SW480 (cell line): ENCODE data around the gene COPG2.
"Not testable (repeated sequence)": the region's sequence is repeated elsewhere in the genome, so short reads cannot be mapped to it uniquely, and the experiment has no call there.

Source experiments
- DNase-seq: peaks from one replicate; pipeline ENCODE4 v3.0.0-alpha.2; 2016; ENCODE audit warnings: low spot score

The COPG2 gene, protein sequence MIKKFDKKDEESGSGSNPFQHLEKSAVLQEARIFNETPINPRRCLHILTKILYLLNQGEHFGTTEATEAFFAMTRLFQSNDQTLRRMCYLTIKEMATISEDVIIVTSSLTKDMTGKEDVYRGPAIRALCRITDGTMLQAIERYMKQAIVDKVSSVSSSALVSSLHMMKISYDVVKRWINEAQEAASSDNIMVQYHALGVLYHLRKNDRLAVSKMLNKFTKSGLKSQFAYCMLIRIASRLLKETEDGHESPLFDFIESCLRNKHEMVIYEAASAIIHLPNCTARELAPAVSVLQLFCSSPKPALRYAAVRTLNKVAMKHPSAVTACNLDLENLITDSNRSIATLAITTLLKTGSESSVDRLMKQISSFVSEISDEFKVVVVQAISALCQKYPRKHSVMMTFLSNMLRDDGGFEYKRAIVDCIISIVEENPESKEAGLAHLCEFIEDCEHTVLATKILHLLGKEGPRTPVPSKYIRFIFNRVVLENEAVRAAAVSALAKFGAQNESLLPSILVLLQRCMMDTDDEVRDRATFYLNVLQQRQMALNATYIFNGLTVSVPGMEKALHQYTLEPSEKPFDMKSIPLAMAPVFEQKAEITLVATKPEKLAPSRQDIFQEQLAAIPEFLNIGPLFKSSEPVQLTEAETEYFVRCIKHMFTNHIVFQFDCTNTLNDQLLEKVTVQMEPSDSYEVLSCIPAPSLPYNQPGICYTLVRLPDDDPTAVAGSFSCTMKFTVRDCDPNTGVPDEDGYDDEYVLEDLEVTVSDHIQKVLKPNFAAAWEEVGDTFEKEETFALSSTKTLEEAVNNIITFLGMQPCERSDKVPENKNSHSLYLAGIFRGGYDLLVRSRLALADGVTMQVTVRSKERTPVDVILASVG

DNA sequence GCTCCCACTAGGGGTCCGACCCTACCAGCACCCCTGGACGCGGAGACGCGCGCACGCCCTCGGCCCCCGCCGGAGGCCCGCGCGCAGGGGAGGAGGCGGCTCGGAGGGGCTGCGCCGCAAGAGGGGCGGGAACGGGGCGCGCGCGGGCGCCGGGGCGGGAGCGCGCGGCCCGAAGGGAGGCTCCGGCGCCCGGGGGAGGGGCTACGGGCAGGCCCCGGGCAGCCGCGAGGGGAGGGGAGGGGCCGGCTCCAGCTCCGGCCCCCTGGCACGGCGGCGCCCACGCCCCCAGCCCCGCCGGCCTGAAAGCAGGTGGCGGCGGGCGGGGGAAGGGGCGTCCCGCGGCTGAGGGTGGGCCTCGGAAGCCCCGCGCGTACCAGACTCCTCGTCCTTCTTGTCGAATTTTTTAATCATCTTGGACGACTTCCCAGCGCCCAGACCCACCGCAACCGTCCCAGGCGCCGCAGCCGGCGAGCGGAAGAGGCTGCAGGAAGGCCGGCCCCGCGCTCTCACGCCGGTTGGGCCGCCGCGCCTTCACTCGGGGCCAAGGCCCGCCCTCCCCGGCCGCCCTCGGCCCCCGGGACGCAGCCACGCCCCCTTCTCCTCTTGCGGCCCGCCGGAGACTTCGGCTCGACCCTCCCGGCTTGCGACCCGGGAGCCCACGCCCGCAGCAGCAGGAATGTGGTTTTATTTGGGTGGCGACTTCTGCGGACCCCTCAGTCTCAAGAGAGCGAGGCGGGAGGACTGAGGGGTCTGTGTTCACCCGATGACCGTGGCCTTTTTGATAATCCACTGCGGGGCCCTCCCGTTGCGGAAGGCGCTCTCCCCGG is at the start of gene COPG2:
Gene COPG2 (minus strand): TSS at position 491 of the 827 bp plus-strand sequence. CDS start 80 bp downstream, at position 411.
- DNase-seq, result peak; percentile 79

DNA sequence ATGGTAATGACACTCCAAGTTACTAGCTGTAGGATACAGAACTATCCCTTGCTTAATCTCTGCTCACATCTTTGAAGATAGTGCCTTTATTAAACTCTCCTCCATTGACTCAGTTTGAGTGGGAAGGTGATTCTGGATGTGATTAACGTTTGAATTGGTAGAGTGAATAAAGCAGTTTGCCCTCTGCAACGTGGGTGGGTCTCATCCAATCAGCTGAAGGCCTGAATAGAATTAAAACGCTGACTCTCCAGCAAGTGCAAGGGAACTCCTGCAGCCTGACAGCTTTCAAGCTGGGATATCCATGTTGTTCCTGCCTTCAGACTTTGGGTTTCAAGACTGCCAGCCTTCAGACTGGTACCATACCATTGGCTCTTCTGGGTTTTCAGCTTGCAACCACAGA is 43.9 kb upstream of the COPG2 start:
- DNase-seq, result no peak

DNA sequence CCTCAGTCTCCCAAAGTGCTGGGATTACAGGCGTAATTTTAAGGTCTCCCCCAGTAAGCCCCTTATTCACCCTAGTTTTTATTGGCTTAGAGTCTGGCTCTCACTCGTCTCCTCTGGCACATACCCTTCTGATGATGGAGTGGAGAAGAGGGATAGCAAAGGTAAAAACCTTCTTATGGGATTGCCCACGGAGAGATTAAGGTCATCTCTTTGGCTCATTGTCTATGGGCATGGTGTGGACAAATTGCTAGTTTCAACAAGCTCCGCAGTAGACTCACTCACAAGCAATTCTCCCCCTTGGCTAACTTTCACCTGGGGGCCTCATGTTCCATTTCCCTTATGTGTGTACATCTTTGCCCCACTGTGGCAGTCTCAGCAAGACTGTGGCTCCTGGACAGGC is 40.2 kb upstream of the COPG2 start:
- DNase-seq, result no peak

DNA sequence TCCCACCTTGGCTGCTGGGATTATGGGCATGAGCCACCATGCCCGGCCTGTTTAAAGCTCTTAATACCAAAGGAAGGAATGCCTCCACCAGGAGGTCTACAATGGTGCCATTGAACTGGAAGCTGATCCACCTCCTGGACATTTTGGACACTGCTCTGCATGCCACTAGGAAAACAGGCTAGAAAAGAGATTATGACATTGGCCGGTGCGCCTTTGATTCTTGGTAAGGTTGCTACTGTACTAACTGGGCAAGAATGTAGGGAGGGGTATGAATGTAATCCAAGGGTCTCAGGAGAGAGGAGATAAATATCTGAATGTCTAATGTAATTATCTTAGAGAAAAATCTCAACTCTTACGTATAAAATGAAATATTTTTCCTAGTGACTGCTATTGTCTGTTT is 39.5 kb upstream of the COPG2 start:
- DNase-seq, result no peak

DNA sequence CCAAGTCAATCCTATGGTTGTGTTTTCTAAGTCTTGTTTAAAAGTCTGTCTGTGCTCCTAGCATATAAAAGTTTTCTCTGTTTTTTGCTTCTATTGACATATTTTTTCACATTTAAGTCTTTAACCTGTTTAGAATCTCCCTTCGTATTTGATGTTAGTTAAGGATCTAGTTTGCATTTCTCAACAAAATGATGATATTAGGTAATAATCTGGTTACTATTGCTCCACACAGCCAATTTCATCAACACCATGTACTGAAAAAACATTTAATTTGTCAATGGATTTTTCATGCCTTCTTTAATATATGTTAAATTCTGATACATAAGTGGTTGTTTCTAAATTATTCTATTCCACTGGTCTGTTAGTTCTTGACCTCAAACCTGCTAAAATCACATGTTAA is 35.3 kb upstream of the COPG2 start:
- no peak for DNase-seq

DNA sequence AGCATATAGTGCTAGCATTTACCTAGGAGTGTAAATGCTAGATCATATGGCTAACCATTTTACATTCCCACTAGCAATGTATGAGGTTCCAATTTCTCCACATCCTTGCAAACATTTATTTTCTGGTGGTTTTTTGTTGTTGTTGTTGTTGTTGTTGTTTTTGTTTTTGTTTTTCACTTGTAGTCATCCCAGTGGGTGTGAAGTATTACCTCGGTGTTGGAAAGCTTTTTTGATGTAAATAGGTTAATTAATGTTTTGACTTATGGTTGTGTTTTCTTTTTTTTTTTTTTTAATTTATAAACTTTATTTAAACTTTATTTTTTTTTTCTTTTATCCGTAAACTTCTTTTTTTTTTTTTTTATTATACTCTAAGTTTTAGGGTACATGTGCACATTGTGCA is 33.1 kb upstream of the COPG2 start:
- no peak for DNase-seq

DNA sequence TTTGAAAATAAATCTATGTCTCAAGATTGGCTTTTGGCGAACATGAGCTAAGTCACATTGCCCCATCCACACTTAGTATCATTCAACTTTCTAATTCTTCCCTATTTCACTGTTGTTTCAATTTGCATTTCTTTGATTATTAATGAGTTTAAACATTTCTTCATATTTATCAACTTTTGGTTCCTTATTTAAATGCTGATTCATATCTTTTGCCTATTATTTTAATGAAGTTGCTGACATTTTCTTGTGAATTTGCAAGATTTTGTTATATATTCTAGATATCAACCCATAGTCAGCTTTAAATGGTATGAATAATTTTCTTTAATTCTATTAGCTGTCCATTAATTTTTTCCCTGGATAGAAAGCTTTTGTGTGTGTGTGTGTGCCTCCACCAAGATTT is 32.2 kb upstream of the COPG2 start:
- no peak for DNase-seq

DNA sequence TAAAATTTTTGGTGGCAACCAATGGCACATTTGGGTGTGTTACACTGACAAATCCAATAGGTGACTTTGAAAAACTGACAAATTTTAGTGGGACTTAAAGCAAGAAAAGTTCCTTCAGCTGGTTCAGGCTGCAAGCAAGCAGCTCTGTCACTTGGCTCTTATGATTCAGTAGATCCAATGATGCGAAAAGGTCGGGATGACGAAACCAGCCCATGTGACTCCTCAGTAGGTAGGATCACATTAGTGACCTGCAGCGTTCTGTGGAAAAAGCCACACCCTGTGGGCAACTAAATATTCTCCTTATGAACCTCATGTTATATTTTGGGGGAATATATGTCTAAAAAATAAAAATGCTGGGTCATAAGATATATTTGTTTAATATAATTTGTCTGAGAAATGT is 31.1 kb upstream of the COPG2 start:
- peak; percentile 27 for DNase-seq

DNA sequence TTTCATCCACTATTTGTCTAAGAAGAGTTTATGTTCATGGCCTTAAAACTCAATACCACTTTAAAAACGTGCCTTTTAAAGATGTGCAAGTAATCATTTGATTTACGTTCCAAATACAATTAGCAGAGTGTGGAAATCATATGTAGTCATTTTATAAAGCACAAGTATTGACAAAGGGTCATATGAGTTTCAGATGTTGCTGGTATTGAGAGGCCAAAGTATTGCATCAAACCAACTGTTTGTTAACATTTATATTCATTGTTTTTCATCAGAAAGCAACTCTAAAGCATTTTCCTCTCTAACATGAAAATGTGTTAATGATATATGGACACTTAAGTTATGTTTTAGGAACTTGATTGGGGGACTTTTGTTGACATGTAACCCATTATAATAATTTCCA is 29.3 kb upstream of the COPG2 start:
- DNase-seq, result no peak

DNA sequence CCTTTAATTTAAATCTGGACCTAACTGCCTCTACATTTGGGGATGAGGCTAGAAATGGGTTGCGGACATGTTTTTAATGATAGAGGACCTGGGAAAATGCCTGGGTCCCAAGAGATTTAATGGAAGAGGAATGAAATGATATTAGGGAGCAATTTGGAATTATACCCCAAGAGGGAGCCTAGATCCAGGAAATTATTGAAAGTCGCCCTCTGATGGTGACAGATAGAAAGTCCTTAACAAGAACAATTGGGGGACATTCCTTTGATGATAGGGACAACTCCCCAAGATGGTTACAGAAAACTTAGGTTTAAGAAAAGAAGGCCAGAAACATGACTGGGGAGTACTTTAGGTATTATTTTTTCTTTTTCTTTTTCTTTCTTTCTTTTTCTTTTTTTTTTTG is 27.3 kb upstream of the COPG2 start:
- DNase-seq, result peak; percentile 53

DNA sequence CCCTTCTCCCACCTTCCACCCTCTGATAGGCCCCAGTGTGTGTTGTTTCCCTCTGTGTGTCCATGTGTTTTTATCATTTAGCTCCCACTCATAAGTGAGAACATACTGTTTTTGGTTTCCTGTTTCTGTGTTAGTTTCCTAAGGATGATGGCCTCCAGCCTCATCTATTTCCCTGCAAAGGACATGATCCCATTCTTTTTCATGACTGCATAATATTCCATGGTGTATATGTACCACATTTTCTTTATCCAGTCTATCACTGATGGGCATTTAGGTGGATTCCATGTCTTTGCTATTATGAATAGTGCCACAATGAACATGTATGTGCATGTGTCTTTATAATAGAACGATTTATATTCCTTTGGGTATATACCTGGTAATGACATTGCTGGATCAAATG is 23.8 kb upstream of the COPG2 start:
- DNase-seq, result not testable (repeated sequence)

DNA sequence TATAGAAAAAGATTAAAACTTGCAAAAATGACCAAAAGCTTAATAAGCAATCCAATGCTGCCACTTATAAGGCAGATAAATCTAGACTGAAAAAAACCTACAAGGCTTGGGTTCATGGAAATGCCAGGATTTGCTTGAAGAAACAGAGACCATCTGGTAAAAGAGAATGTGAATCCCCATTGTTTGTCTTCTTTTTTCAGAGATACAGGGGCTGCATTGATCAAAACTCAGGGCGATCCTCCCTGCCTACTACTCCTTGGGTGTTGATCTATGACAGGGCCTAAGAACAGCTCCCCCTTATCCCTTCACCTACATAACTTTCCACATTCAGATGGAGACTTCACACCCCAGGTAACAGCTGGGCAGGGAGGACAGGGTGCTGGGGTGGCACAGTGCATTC is 21.1 kb upstream of the COPG2 start:
- DNase-seq, result no peak

DNA sequence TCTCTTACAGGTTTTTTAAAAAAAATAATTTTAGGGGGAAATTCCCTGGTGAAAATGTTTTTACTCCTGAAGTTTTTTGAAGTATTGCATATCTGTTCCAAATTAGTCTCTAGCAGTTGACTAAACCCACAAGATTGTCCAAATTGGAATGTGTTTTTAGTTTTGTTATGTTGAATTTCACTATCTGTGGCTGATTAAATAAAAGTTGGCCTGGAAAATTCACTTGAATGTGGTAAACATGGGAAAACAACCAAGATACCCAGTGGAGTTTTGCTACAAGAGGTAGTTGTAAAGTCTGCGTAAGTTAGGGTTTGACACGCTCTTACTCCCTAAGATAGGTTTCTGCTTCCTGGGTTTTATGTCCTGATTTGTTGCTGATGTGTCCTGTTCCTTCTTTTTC is 14.5 kb upstream of the COPG2 start:
- DNase-seq, result no peak

DNA sequence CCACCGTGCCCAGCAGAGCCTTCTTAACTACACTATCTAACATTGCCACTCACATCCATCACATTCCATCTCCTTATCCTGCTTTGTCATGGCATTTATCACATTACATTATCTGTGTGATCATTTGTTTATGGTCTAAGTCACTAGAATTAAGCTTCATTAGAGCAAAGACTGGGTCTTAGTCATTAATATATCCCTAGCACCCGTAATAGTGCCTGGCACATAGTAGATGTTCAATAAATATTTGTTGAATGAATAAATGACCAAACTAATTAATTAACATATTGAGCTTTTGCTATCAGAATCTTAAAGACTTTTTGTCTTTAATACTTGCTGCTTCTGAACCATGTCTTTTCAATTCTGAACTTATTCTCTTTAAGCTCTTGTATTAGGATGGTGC is 5.9 kb upstream of the COPG2 start:
- no peak for DNase-seq

DNA sequence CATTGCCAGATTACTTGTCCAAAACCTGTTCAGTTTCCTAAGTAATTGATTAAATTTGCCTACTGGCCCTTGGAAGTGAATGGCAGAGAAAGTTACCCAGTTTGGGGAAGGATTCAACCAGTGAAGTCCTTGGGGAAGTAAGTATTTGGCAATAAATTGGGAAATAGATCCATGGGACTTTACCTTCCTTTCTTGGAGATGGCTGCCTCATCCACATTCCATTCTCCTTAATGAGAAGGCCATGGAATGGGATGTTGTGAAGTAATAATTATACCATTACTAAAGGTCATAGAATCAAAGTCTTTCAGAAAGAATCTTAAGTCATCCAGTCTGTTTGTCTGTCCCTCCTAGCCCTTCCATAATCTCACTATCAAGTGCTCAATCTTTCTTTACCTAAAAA is 4.5 kb upstream of the COPG2 start:
- no peak for DNase-seq

DNA sequence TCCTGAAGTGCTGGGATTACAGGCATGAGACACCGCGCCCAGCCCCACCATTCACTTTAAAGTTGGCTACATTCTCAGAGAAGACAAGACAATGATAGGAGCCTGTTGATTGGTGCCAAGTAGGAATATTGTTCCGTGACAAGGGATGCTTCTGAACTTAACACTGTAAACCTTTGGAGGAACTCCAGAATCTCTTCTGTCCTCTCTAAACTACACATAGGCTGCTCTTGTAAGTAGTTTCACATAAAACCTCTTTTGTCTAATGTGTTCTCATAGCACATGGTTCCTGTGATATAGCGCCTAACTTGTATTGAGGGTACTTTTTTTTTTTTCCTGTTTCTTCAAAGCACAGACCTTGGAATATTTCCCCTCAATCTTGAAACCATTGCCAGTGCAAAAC is 3.6 kb upstream of the COPG2 start:
- DNase-seq, result no peak

DNA sequence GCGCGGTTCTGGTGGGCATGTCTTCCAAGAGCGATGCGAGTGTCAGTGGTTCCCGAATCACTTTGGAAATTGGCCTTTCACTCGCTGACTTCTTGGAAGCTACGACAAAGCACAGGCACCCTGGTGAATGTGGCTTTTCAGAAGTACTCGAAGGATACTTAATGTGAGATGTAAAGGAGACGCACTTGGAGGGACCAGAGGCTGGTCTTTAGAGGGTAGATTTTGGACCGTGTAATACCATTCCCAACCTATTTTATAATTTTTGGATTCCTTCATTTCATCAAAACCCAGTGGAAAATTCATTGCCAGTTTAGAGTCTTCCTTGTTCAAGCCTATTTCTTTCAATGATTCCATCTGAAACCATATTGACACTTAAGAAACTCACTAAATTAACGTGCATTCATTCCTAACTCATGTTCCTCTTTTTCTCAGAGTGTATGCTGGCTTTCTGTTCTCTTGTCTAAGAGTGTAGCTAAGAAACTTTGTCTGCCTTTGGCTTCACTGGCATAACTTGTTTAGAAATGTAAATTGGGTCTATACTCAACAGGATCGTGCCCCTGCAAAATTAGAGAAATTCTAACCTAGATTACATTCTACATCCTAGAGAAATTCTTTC is 645 bp upstream of the COPG2 start:
- DNase-seq, result peak; percentile 14

DNA sequence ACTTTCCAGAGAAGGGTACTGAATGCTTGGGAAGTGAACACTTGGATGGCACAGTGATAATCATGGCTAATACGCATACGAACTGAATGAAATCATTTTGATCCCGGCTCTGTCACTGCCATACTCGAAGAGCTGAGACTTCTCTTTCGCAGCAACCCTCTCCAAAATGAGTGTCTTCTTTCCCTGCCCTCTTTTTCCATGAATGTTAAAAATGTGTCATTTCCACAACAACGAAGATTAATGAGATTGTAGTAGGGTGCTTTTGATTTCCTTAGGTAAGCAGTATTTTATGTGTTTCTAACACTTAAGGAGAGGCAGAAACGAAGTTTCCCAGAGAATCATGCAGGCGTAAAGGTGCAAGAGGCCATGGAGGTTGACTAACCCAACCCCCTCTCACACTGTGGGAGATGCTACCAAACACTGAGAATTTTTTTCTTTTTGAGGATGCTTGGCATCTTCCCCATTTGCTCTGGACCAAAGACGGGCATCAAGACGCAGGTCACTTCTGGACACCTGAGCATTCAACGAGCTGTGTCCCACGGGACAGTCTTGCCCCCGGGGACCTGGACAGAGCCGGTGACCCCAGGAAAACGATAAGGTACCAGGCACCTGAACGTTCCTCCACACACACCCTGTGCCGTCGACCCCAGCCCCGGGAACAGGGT is 823 bp downstream of the COPG2 start:
- DNase-seq, result peak; percentile 19

DNA sequence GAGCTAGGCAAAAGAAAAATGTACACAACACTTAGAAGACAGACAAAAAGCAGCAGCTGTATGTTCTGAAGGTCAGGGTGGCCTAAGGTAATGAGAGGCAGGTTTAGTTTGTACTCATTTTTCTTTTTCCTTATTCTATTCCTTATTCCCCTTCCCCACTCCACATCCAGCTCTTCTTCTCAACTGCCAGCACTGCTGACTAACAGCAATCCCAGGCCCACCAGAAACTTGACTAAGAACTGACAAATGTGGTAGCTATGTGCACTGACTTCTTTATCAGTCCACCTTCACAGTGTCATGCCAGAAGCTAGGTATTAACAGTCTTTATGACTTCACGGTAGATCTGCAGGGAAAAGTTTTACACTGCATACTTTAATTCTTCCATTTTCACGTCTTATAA is 6.1 kb downstream of the COPG2 start:
- DNase-seq, result no peak

DNA sequence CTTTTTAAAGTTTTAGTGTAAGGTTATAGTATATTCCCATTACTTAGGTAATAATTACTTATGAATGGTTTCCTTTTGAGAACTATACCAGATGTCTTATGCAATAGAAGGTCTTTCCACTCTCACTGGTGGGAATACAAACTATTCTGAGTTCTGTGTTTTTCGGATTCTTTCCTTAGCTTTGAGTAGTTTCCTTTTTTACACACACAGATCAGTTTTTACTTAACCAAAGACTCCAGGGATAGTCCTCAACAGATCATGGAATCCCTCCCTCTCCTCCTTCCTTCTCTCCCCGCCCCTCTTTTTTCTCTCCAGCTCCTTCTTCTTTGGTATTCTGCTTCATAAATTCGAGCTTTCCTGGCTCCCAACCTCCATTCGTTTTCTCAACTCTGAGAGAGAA is 13.3 kb downstream of the COPG2 start:
- no peak for DNase-seq

DNA sequence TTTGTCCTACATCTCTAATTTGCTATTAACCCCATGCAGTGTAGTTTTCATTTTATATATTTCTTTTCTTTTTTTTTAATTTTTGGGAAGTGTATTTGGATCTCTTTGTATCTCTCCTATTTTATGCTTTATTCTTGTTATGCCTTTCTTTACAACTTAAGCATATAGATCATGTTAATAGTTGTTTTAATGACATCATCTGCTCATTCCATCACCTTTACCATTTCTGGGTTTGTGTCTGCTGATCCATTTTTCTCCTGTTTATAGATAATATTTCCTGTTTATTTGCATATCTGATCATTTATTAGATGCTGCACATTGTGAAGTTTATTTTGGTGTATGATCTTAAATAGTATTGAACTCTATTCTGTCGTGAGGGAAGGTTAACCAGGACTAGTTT is 13.7 kb downstream of the COPG2 start:
- DNase-seq, result no peak
